Stimulated activated CD8-positive, alpha-beta memory T cell treated with anti-CD3 and anti-CD28 coated beads, Interleukin-4, amount 100 ng/mL, for 1 hour (primary cell): ENCODE results near the gene RGS6.

Source experiments
- DNase-seq, 2 donors: peaks; one replicate each; pipeline ENCODE4 v3.0.0-alpha.2; 2020; ENCODE audit warnings: low read depth in 2 of 2, low spot score in 1 of 2

The RGS6 gene

DNA sequence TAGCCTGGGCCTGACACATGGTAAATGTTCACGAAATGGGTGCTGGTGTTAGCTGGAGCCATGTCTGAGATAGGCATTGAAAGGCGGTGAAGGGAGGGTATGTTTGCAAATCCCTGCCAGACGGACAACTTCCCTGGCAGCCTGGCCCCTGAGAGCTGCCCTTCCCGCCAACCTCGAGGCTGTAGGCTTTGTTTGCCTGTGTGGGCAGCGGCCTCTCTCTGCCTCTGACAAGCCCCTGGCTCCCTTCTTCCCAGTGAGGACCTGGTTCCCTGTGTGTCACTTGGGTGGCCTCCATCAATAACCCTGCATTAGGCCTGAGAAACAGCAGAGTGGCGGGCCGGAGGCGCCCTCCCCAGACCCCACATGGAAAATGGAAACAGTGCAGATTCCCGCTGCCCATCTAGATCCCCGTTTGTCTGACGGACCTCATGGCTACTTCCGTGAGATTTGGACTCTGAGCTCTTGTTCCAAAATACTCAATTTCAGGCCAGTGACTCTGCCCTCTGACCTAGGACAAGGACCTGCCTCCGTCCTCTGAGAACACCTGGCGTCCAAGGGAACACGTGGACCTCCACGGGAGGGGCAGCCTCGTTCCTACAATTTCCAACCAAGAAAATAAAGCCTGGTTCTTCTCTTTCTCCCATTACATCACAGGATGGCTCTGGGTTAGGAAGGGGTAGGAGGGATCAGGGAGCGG is 636.2 kb downstream of the RGS6 start:
- no peak for DNase-seq

DNA sequence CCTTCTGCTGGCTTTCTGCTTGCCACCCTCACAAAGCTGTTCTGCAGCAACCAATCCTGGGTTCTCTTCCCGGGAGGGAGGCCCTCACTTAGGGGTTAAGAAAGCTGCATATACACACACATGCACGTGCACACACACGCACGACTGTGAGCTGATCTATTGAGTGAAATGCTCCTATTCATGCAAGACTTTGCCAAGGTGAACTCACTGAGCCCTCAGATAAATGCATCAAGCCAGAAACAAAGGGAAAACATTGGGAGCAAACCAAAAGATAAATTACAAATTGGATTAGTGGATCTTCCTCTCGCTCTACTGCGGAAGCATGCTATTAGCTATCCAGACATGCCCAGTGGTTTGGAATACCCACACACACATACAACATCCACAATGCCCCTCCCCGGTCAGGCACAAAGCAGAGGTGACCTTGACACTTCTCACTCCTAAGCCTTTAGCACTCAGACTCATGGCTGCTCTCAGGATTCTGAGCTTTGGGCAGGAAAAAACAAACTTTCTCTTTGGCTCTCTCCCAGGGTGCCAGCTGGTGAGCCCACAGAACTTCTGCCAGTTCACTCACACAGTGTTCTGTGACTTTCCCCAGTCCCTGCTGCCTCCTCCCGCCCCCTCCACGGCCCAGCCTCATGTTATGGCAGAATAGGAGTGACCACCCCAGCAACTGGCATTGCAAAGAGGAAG is 641.6 kb downstream of the RGS6 start:
- DNase-seq: no peak

- DNase-seq: no peak
These were observed 642.5 kb downstream of the RGS6 start for GRCh38 chr14:72574715-72575114.

DNA sequence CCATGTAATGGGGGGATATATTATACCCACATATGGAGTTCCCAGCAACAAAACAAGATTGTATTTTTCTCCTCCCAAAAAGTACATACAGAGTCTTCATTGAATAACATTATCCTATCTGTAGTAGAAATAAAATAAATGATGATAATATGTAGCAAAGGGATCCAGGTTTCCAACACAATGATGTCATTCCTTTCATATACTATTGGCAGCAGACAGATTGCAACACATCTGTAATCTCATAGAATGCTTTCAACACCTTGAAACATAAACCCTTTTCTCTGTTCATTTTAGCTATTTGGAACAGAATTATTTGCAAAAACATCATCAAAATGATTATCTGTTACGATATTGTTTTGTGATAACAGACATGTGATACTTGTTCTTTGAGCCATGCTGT is 644.0 kb downstream of the RGS6 start:
- no peak for DNase-seq

GRCh38 chr14:72577521-72577920 is 645.3 kb downstream of the RGS6 start:
- DNase-seq: no peak

GRCh38 chr14:72578514-72578913 is 646.3 kb downstream of the RGS6 start:
- no peak for DNase-seq

GRCh38 chr14:72582582-72582981 is 650.4 kb downstream of the RGS6 start:
- no peak for DNase-seq

DNA sequence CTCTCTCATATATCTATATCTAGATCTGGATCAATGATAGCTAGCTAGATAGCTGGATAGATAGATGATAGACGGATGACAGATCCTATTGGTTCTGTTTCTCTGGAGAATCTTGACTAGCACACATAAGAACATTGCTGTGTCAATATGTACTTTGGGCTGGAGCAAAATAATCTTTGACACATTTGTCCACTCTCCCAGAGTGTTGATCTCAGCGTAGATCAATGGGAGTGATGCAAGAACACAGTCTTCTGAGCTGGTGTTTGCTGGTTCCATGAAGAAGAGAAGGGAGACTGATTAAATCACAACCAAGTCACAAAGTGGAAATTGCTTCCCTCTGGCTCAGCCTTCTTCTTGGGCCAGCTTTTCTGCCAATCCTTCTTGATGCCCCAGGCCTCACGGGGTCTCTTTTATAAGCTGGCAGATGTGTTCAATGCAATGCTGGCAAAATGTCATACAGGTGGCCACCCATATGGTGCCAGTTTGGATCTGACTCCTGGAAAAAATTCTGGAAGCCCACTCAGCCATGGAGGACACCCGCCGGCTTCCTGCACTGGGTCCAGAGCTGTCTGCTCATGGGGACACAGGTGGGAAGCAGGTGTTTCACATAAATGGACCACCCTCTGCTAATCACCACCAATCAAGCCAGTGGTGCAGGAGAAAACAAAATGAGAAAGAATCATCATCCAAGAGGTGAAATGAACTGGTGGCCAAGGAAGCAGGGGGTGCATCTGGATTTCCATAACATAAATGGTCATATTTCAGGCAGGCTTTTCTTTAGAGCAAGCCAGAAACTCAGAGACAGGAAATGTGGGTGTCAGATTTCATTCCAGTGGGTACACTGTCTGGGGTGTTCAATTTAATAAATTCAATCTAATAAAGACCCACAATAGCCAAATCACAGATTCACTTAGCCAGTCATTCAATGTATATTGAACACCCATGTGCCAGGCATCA is 651.4 kb downstream of the RGS6 start:
- no peak for DNase-seq

DNA sequence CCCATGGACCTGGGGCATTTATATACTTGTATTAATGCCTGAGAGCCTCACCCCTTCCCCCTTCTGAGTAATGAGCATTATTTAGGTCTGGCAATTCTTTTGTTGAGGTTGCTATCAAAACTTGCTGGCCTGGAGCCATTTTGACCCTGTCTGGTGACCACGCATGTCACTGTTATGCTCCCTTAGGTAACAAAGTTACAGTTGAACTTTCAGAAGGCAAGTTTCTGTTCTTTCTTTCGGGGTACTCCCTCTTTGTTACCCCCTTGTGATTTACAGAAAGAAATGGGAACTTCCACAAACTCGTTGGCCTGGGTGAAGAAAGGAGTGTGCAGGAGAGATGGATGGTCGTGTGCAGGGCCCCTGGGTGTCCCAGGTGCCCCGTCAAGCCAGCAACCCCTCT is 656.3 kb downstream of the RGS6 start:
- DNase-seq: no peak

GRCh38 chr14:72589652-72590051 is 657.4 kb downstream of the RGS6 start:
- DNase-seq: no peak

GRCh38 chr14:72590577-72590976 is 658.3 kb downstream of the RGS6 start:
- no peak for DNase-seq

GRCh38 chr14:72591391-72591790 is 659.2 kb downstream of the RGS6 start:
- DNase-seq: no peak

- DNase-seq: peak in 1 of 2 donors; percentile 10
These were observed 662.1 kb downstream of the RGS6 start for GRCh38 chr14:72594099-72594901.

DNA sequence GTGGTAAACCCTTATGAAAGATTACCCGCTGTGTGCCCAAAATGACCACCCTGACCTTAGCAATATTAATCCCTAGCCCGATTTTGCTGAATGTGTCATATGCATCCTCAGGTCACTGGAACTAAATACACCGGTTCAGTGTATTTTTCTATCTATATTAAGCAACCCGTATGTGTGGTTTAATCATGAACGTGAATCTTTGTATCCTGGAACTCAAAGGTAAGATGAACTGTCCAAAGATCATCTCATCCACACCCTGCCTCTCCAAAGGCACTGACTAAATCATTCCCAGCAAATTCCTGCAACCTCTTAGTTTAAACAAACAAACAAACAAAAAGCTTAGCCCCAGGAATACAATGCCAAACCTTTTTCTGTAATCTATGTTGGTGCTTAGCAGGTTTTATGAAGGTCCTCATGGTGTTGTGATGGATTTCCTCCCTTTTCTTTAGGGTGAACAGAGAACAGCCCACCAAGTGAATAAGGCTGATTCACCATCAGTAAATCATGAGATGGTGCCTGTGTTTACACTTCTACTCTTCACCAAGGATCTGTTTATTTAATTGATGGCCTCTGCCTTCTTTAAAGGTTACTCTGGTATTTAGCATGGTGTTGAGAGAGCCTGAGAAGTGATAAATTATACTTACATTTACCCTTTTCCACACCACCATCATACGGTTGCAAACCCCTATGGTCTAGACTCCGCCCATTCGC is 663.1 kb downstream of the RGS6 start:
- no peak for DNase-seq

GRCh38 chr14:72597252-72598233 is 665.3 kb downstream of the RGS6 start:
- DNase-seq: no peak

DNA sequence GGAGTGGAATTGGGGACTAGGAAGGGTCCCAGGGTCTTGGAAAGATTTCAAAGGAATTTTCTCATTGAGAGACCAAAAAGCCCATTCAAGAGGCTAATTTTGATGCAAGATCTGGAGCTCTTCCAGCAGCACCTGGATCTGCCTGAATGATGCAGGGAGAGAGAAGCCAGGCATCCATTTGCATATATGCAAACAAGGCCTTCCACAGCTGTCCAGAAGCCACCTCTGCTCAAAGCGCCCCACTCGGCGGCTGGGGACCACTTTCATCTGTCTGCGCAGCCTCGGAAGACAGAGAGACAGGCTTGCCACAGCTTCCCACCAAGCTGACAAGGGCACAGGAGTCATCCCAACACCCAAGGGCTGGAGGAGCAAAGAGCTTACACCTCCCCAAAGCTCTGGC is 666.1 kb downstream of the RGS6 start:
- DNase-seq: no peak

- no peak for DNase-seq
These were observed 667.6 kb downstream of the RGS6 start for GRCh38 chr14:72599579-72600470.
